Bronchial epithelial cell (primary cell): Measurements from ENCODE around the gene SKAP2. TPM values are rescaled to one million over a fixed set of nuclear protein-coding genes. Genes with fewer than 3 reads are reported as not detected.

Experiments
- DNase-seq: peaks from one replicate; pipeline ENCODE4 v3.0.0-alpha.2; 2010; ENCODE audit warnings: low read depth
- FAIRE-seq: peaks from 2 replicates; lab custom pipeline; 2011; peaks lifted over from hg19 to GRCh38; lab: Jason Lieb, UNC
- H3K27me3 ChIP-seq: 2 replicates; pipeline ENCODE4 v1.5.1; 2011; ENCODE audit warnings: low read length; ENCODE audit not compliant: control insufficient read depth, insufficient read depth
- H3K36me3 ChIP-seq: 2 replicates; pipeline ENCODE4 v1.5.1; 2011; ENCODE audit warnings: low read length; ENCODE audit not compliant: control insufficient read depth, insufficient read depth
- H3K4me3 ChIP-seq: 2 replicates; pipeline ENCODE4 v1.5.1; 2011; ENCODE audit warnings: mild to moderate bottlenecking, low read depth, low read length, control low read depth
- total RNA-seq: library from RNA; depleted of rRNA; stranded (reverse); fragments of >200 nt; gene quantifications from 2 replicates; pipeline ENCODE4 v1.2.1, GENCODE V29; 2014
- TF ChIP-seq, protein P1 (sequence below): IDR thresholded peaks from 2 replicates; pipeline ENCODE4 v1.5.1; 2011; ENCODE audit warnings: mild to moderate bottlenecking, moderate library complexity, low read length, control low read depth, inconsistent platforms; ENCODE audit not compliant: insufficient read depth, severe bottlenecking

Gene SKAP2
- total RNA-seq, 1 donor from 2014 or later: 2.1 TPM

DNA sequence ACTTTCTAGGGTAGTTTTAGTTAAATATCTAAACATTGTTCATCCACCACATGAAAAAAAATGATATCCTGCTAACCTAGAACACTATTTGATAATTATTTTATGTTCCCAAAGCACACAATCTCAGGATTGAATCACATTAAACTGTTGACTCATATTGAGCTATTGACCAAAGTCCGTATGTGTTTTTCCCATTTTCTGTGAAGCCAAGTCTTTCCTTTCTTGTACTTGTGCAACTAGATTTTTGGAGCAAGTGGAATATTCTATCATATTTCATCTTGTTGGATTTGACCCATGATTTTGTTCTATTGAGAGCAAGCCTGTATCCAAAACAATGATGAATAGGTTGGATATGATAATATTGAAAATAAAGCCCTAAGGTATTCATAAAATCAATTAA lies 164.6 kb downstream of the SKAP2 start:
- TF ChIP-seq, protein P1, sequence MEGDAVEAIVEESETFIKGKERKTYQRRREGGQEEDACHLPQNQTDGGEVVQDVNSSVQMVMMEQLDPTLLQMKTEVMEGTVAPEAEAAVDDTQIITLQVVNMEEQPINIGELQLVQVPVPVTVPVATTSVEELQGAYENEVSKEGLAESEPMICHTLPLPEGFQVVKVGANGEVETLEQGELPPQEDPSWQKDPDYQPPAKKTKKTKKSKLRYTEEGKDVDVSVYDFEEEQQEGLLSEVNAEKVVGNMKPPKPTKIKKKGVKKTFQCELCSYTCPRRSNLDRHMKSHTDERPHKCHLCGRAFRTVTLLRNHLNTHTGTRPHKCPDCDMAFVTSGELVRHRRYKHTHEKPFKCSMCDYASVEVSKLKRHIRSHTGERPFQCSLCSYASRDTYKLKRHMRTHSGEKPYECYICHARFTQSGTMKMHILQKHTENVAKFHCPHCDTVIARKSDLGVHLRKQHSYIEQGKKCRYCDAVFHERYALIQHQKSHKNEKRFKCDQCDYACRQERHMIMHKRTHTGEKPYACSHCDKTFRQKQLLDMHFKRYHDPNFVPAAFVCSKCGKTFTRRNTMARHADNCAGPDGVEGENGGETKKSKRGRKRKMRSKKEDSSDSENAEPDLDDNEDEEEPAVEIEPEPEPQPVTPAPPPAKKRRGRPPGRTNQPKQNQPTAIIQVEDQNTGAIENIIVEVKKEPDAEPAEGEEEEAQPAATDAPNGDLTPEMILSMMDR: no peak

DNA sequence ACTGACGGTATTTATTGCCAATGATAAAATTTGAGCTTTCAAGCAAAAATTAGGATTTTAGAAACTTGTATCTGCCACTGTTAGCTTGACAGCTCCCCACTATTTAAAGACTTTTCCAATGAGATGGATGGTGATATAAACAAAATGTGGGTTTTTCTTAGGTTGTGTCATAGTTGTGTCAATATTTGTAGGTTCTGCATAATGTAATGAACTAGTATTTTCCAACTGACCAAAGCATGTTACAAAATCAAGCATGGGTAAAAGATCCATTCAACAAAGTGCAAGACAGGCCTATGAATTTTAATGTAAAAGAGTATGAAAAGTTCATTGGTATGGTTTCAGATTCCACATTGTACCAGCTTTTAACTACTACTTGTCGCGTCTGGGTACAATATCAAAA lies 165.6 kb downstream of the SKAP2 start:
- FAIRE-seq (no peak), DNase-seq (no peak)
- Histone ChIP-seq H3K4me3 (no peak overlapping the region), H3K27me3 (peaks cover 1% of the 10 kb centered on the region), H3K36me3 (no peaks in the 10 kb centered on the region)
- TF ChIP-seq, protein P1: no peak

More for the DNA sequence above, 164.6 kb downstream of the SKAP2 start:
- H3K27me3 ChIP-seq: peaks cover 1% of the 10 kb centered on the region
- H3K36me3 ChIP-seq: no peaks in the 10 kb centered on the region
- H3K4me3 ChIP-seq: no peak overlapping the region
- FAIRE-seq (no peak), DNase-seq (no peak)

DNA sequence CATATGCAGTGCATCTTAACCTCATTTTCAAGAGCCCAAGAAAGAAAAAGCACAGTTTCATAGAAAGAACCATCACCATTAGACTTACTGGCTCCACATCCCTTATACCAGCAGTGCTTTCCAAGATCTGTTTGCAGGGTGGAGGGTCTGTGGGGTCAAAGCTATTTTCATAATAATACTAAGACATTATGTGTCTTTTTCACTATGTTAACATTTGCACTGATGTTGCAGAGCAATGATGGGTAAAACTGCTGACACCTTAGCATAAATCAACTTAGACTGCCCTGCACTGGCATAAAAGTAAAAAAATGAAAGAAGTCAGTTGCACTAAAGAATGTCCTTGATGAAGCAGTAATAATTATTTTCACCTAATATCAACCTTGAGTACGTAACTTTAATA lies 166.2 kb downstream of the SKAP2 start:
- Histone ChIP-seq H3K36me3 (no peaks in the 10 kb centered on the region), H3K4me3 (no peak overlapping the region), H3K27me3 (peaks cover 1% of the 10 kb centered on the region)
- TF ChIP-seq, protein P1: no peak
- DNase-seq (no peak), FAIRE-seq (no peak)

DNA sequence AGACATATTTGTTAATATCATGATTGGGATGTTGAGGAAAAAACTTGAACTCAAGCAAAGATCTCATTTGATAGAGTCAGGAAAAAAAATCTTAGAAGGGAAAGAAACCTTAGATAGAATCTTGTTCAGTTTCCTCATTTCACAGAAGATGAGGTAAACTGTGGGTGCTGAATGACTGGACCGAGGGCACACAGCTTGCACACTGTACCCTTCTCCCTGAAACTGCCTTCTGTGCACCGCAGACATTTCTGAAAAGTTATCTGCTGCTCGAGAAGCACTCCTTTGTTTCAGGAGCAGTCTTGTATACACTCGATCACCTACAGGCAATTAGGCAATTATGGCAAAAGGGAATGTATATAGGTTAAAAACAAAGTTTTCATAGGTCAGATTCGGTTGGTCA lies 167.4 kb downstream of the SKAP2 start:
- TF ChIP-seq, protein P1: no peak
- DNase-seq: no peak
- no peak for FAIRE-seq
- Histone ChIP-seq H3K36me3 (no peaks in the 10 kb centered on the region), H3K4me3 (no peak overlapping the region), H3K27me3 (peaks cover 1% of the 10 kb centered on the region)

DNA sequence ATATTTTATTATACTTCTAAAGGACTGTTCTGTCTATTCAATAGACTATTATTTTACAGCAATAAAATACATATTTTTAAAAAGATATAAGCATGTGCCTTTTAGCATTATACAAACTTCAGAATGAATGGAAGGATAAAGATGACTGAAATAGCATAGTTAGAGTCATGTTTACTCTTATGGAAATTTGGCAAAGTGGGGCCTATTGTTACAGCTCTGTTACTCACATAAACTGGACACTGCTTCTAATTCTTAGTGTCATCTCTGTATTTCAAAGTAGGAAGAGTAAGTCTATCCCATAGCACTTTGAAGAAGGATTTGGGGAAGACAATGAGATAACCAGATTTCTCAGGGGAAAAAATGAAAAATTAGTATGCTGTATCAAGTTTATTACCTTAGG lies 168.2 kb downstream of the SKAP2 start:
- no peak for DNase-seq
- no peak overlapping the region for H3K4me3 ChIP-seq
- no peak for FAIRE-seq
- H3K27me3 ChIP-seq: peaks cover 1% of the 10 kb centered on the region
- TF ChIP-seq, protein P1: no peak
- H3K36me3 ChIP-seq: no peaks in the 10 kb centered on the region

DNA sequence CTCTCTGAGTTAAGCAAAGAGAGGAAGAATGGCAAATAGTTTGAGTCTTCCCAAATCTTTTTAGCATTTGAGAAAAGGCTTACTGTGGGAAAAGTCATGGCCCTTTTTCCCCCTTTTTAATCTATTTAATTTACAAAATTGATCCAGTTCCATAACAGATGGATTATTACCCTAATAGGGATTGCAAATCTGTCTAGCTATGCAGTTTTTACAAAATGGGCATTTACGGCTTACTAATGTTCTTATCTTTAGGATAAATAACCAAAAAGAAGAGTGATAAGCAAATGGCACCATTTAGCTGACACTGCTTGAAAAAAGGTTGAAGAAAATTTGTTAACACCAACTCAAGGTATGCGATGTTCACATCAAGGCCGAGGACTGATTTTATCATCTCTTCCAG lies 169.7 kb downstream of the SKAP2 start:
- no peak overlapping the region for H3K4me3 ChIP-seq
- H3K27me3 ChIP-seq: no peaks in the 10 kb centered on the region
- TF ChIP-seq, protein P1: no peak
- H3K36me3 ChIP-seq: no peaks in the 10 kb centered on the region
- FAIRE-seq: no peak
- no peak for DNase-seq
